ENCODE data around the gene DNAJC27.

The DNAJC27 gene

DNA sequence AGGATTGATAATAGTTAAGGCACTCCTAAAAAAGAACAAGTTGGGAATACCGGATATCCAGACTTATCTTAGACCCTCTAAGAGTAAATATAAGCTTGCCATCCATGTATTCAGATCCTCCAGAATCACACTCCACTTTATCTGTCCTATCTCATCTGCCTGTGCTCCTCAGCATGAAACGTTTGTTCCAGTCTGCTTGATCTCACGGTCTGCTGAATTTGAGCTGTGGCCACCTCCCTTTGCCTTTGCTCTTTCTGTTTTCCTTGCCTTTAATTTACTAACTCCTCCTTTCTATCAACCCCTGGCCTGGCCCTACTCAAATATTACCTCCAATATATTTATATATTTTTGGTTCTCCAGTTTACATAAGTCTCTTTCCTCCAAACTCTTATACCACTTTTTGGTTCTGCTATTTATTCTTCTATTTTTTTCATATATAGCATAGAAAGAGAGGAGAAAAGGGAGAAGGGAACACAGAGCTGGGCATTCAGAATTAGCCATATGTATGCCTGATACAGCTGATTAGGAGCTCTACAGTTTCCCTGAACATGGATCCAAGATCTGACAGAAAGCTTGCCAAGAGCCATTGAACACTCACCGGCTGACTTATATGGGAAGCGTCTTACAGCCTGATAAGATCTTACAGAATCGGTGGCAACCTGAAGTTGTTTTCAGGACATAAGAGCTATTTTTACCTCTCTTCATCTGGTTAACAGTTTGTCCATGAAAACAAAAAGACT, 21.8 kb upstream of the DNAJC27 start:
- H3K27me3 ChIP-seq (ENCODE audit: control insufficient read depth, insufficient read depth, low read length) = peaks cover 15% of the 10 kb centered on the region
- H3K9me3 ChIP-seq (replicated peaks; ENCODE audit: low read length) = no peaks in the 10 kb centered on the region
- H3K36me3 ChIP-seq (ENCODE audit: insufficient read depth, low read length) = no peaks in the 10 kb centered on the region
- no peak overlapping the region for H3K9ac ChIP-seq (ENCODE audit: low read depth, low read length)
- H3K4me2 ChIP-seq (ENCODE audit: low read length) = no peak overlapping the region
- no peaks in the 10 kb centered on the region for H3K4me1 ChIP-seq (ENCODE audit: control insufficient read depth, insufficient read depth, low read length)
- H3K4me3 ChIP-seq (ENCODE audit: low read length) = no peak overlapping the region

DNA sequence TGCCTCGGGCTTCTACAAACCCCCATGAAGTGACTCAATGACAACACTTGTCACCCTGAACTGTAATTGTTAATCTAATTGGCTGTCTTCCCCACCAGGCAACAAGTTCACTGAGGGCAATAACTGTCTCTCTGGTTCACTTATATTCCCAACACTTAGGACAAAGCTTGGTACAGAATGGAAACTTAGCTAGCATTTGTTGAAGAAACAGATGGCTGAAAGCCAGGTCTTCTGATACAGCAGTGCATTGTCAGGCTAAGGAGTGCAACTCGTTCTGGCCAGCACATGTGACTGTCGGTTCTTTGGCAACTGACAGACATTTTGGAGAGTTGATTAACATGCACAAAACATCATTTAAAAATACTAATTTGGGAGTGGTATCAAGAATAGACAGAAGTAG, 14.6 kb upstream of the DNAJC27 start:
- Histone ChIP-seq H3K4me1 (ENCODE audit: control insufficient read depth, insufficient read depth, low read length) (no peaks in the 10 kb centered on the region), H3K27me3 (ENCODE audit: control insufficient read depth, insufficient read depth, low read length) (peaks cover 2% of the 10 kb centered on the region), H3K4me3 (ENCODE audit: low read length) (no peak overlapping the region), H3K9ac (ENCODE audit: low read depth, low read length) (no peak overlapping the region), H3K9me3 (replicated peaks; ENCODE audit: low read length) (no peaks in the 10 kb centered on the region), H3K4me2 (ENCODE audit: low read length) (no peak overlapping the region), H3K36me3 (ENCODE audit: insufficient read depth, low read length) (no peaks in the 10 kb centered on the region)

DNA sequence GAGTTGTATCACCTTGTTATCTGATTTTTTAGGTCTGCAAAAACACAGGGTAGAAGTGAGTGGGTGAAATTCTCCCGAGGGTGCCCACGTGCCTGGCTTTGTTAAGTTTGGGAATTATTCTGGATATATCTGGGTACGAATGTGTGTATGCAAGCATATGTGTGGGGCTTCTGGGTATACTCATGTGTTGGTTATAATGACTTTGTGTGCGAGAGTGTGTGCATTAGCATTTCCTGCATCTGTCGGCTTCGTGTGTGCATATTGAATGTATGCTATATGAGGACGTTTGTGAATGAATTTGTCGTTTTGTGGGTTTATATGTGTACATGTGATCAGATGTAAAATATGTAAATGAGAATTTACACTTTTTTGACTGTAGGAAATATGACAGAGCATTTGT, 13.8 kb upstream of the DNAJC27 start:
- Histone ChIP-seq H3K4me2 (ENCODE audit: low read length) (no peak overlapping the region), H3K36me3 (ENCODE audit: insufficient read depth, low read length) (no peaks in the 10 kb centered on the region), H3K4me3 (ENCODE audit: low read length) (no peak overlapping the region), H3K4me1 (ENCODE audit: control insufficient read depth, insufficient read depth, low read length) (no peaks in the 10 kb centered on the region), H3K27me3 (ENCODE audit: control insufficient read depth, insufficient read depth, low read length) (no peaks in the 10 kb centered on the region), H3K9ac (ENCODE audit: low read depth, low read length) (no peak overlapping the region), H3K9me3 (replicated peaks; ENCODE audit: low read length) (no peaks in the 10 kb centered on the region)

DNA sequence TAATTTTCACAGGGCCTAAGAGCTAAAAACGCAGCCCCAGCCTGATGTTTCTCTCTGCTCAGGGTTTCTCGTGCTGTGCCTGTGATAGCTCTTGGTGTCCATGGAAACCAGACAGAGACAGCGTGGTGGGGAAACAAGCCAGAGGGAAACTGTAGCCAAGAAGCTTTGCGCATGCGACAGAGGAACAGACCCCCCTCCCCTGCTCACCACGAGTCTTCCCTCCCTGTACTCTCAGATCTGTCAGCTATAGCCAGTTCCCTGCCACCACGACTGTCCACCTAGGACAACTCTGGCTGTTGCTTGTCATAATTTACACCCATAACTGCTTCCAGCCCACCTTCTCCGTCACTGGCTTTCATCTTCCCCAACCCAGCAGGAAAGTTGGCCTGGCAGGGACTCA, 13.2 kb upstream of the DNAJC27 start:
- Histone ChIP-seq H3K4me3 (ENCODE audit: low read length) (no peak overlapping the region), H3K4me2 (ENCODE audit: low read length) (no peak overlapping the region), H3K9me3 (replicated peaks; ENCODE audit: low read length) (no peaks in the 10 kb centered on the region), H3K27me3 (ENCODE audit: control insufficient read depth, insufficient read depth, low read length) (no peaks in the 10 kb centered on the region), H3K9ac (ENCODE audit: low read depth, low read length) (no peak overlapping the region), H3K4me1 (ENCODE audit: control insufficient read depth, insufficient read depth, low read length) (no peaks in the 10 kb centered on the region), H3K36me3 (ENCODE audit: insufficient read depth, low read length) (no peaks in the 10 kb centered on the region)

DNA sequence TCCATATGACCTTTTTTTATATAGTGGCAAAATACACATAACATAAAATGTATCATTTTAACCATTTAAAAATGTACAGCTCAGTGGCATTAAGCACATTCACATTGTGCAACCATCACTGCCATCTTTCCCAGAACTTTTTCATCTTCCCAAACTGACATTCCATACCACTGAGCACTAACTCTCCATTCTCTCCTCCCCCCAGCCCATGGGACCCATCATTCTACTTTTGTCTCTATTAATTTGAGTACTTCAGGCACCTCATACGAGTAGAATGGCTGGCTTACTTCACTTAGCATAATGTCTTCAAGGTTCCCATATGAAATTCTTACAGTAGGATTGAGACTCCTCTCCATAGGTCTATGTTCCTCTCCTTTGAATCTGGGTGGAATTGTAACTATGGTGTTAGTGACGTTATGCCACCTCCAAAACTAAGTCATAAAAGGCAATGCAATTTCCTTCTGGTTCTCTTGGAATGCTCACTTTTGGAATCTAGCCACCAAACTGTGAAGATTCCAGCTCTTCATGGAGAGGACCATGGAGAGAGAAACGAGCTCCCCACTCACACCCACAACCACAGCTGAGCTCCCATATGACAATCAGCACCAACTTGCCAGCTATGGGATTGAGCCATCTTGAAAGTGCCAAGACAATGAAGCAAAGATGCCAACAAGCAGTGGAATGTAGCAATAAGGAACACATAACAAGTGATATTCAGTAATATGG, 9.8 kb upstream of the DNAJC27 start:
- Histone ChIP-seq H3K4me3 (ENCODE audit: low read length) (no peak overlapping the region), H3K4me1 (ENCODE audit: control insufficient read depth, insufficient read depth, low read length) (no peaks in the 10 kb centered on the region), H3K9me3 (replicated peaks; ENCODE audit: low read length) (no peaks in the 10 kb centered on the region), H3K4me2 (ENCODE audit: low read length) (no peak overlapping the region), H3K27me3 (ENCODE audit: control insufficient read depth, insufficient read depth, low read length) (no peaks in the 10 kb centered on the region), H3K36me3 (ENCODE audit: insufficient read depth, low read length) (peaks cover 3% of the 10 kb centered on the region), H3K9ac (ENCODE audit: low read depth, low read length) (no peak overlapping the region)

DNA sequence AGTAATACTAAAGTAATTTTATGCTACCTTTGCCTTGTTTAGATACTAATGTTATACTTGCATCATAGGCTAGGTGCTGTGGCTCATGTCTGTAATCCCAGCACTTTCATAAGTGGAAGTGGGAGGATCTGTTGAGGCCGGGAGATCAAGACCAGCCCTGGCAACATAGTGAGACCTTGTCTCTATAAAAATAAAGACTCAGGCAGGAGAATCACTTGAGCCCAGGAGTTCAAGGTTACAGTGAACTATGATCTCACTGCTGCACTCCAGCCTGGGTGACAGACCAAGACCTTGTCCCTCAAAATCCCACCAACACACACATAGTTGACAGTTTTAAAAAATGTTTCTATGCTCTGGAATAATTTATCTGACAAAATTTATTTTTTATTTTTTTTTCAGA, 6.9 kb upstream of the DNAJC27 start:
- no peak overlapping the region for H3K4me3 ChIP-seq (ENCODE audit: low read length)
- H3K27me3 ChIP-seq (ENCODE audit: control insufficient read depth, insufficient read depth, low read length) = no peaks in the 10 kb centered on the region
- H3K36me3 ChIP-seq (ENCODE audit: insufficient read depth, low read length) = peaks cover 3% of the 10 kb centered on the region
- no peak overlapping the region for H3K9ac ChIP-seq (ENCODE audit: low read depth, low read length)
- no peaks in the 10 kb centered on the region for H3K9me3 ChIP-seq (replicated peaks; ENCODE audit: low read length)
- H3K4me2 ChIP-seq (ENCODE audit: low read length) = no peak overlapping the region
- no peaks in the 10 kb centered on the region for H3K4me1 ChIP-seq (ENCODE audit: control insufficient read depth, insufficient read depth, low read length)

DNA sequence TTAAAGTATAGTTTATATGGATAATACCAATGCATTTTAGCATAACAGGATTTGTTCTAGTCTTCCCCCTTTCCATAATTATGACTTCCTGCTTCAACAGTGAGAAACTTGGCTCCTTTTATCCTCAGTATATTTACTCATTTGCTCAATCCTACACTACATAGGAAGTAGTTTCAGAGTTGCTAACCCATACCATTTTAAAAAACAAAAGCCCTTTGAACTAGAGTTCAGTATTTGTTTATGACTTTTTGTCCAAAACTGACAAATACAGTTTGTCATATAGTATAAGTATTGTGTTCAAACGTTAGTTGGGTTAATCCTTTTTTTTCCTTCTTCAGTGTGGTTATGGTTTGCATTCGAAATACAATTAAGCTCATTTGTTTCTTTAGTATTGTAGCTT, 5.9 kb upstream of the DNAJC27 start:
- Histone ChIP-seq H3K9me3 (replicated peaks; ENCODE audit: low read length) (no peaks in the 10 kb centered on the region), H3K9ac (ENCODE audit: low read depth, low read length) (no peak overlapping the region), H3K4me3 (ENCODE audit: low read length) (no peak overlapping the region), H3K4me1 (ENCODE audit: control insufficient read depth, insufficient read depth, low read length) (peaks cover 4% of the 10 kb centered on the region), H3K36me3 (ENCODE audit: insufficient read depth, low read length) (peaks cover 3% of the 10 kb centered on the region), H3K4me2 (ENCODE audit: low read length) (no peak overlapping the region), H3K27me3 (ENCODE audit: control insufficient read depth, insufficient read depth, low read length) (no peaks in the 10 kb centered on the region)

DNA sequence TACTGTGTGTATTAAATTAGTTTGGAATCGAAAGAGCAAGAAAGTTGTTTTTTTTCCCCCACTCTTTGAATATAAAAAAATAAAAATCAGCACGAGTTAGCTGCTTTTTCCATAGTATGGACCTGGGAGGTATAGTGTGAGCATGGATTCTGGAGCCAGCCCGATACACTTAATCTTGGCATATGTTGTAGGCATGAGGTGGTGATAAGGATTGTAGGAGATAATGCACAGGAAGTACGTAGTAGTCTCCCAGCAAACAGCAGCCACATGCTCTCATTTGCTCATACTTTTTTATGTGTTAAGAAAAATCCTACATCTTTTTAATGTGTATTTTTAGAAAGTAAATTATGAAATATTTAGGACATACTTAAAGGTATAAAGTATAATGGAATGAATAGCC, 2.1 kb upstream of the DNAJC27 start:
- Histone ChIP-seq H3K9me3 (replicated peaks; ENCODE audit: low read length) (no peaks in the 10 kb centered on the region), H3K27me3 (ENCODE audit: control insufficient read depth, insufficient read depth, low read length) (no peaks in the 10 kb centered on the region), H3K4me3 (ENCODE audit: low read length) (no peak overlapping the region), H3K9ac (ENCODE audit: low read depth, low read length) (no peak overlapping the region), H3K36me3 (ENCODE audit: insufficient read depth, low read length) (no peaks in the 10 kb centered on the region), H3K4me1 (ENCODE audit: control insufficient read depth, insufficient read depth, low read length) (peaks cover 4% of the 10 kb centered on the region), H3K4me2 (ENCODE audit: low read length) (no peak overlapping the region)

DNA sequence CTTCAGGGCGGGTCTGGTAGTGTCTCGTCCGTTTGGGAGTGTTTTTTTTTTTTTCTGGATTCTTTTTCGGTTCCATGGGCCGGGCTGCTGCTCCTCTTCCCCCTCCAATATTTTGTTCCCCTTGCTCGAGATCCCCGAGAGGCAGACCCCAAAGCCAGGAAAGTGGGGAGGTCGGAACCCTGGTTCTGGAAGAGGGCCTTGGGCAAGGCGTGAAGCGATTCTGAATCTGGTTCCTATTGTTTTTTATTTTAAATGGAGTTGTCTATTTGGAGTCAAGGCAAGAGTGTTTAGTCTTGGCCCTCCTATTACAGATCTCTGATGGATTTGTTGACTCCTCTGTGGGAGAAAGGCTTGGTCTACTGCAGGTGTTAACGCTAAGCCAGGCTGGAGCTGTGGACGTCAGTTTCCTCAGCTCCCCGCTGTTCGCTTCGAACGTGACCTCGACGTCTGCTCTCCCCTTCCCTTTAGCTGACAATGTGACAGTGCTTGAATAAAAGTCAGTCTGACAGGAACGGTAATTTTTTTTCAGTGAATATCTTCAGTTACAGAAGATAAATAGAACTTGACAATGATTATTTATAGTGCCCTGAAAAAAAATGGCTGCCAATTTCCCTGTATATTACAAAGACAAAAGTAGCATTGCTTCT, 683 bp upstream of the DNAJC27 start:
- Histone ChIP-seq H3K27me3 (ENCODE audit: control insufficient read depth, insufficient read depth, low read length) (no peaks in the 10 kb centered on the region), H3K36me3 (ENCODE audit: insufficient read depth, low read length) (no peaks in the 10 kb centered on the region), H3K9ac (ENCODE audit: low read depth, low read length) (peak overlapping the region; percentile 100), H3K4me1 (ENCODE audit: control insufficient read depth, insufficient read depth, low read length) (peaks cover 4% of the 10 kb centered on the region), H3K4me3 (ENCODE audit: low read length) (peak overlapping the region; percentile 95), H3K4me2 (ENCODE audit: low read length) (peak overlapping the region; percentile 98), H3K9me3 (replicated peaks; ENCODE audit: low read length) (no peaks in the 10 kb centered on the region)

DNA sequence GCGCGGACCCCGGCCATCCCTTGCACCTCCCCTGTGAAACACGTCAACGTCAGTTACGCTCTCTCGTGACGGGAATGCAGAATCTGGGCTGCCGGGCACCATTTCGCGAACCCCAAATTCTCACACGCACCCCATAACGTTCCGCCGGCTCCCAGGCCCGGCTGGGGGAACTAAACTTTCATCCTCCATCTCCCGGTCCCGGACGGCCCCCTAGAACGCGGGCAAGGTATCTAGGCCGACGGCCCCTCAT, 544 bp downstream of the DNAJC27 start:
- Histone ChIP-seq H3K4me2 (ENCODE audit: low read length) (peak overlapping the region; percentile 98), H3K9ac (ENCODE audit: low read depth, low read length) (peak overlapping the region; percentile 100), H3K9me3 (replicated peaks; ENCODE audit: low read length) (no peaks in the 10 kb centered on the region), H3K36me3 (ENCODE audit: insufficient read depth, low read length) (peaks cover 6% of the 10 kb centered on the region), H3K4me1 (ENCODE audit: control insufficient read depth, insufficient read depth, low read length) (peaks cover 4% of the 10 kb centered on the region), H3K27me3 (ENCODE audit: control insufficient read depth, insufficient read depth, low read length) (no peaks in the 10 kb centered on the region), H3K4me3 (ENCODE audit: low read length) (peak overlapping the region; percentile 95)

DNA sequence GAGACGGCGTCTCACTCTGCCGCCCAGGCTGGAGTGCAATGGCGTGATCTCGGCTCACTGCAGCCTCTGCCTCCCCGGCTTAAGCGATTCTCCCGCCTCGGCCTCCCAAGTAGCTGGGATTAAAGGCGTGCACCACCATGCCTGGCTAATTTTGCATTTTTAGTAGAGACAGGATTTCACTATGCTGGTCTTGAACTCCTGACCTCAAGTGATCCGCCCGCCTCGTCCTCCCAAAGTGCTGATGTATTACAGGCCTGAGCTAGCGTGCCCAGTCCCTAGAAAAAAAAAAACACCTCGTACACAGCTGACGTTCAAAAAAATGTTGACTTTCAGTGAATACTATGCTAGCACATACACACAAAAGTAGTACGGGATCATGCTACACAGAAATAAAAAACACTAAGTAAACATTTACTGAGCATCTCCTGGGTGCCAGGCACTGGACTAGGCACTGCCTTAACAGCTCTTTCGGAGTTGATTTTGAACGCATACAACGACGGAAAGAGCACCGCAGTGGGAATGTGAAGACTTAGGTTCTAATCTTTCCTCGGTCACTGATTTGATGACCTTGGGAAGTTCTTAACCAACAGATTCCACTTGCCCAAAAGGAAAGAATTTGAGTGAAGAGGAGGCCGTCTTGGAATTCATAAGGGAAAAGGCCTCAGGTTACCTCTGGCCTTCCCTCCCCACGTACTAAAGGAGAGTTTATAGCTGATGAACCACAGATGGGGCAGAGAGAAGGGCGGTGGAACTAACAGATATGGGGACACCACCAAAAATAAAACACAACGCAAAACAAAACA, 1.1 kb downstream of the DNAJC27 start:
- H3K27me3 ChIP-seq (ENCODE audit: control insufficient read depth, insufficient read depth, low read length) = no peaks in the 10 kb centered on the region
- H3K9me3 ChIP-seq (replicated peaks; ENCODE audit: low read length) = no peaks in the 10 kb centered on the region
- peaks cover 10% of the 10 kb centered on the region for H3K36me3 ChIP-seq (ENCODE audit: insufficient read depth, low read length)
- H3K4me1 ChIP-seq (ENCODE audit: control insufficient read depth, insufficient read depth, low read length) = peaks cover 4% of the 10 kb centered on the region
- peak overlapping the region; percentile 95 for H3K4me3 ChIP-seq (ENCODE audit: low read length)
- peak overlapping the region; percentile 100 for H3K9ac ChIP-seq (ENCODE audit: low read depth, low read length)
- H3K4me2 ChIP-seq (ENCODE audit: low read length) = peak overlapping the region; percentile 98
